ENCODE data around the gene EDNRA.

GRCh38 chr4:147487616-147488015 lies 6.7 kb downstream of the EDNRA start:
- TF ChIP-seq, protein P1, sequence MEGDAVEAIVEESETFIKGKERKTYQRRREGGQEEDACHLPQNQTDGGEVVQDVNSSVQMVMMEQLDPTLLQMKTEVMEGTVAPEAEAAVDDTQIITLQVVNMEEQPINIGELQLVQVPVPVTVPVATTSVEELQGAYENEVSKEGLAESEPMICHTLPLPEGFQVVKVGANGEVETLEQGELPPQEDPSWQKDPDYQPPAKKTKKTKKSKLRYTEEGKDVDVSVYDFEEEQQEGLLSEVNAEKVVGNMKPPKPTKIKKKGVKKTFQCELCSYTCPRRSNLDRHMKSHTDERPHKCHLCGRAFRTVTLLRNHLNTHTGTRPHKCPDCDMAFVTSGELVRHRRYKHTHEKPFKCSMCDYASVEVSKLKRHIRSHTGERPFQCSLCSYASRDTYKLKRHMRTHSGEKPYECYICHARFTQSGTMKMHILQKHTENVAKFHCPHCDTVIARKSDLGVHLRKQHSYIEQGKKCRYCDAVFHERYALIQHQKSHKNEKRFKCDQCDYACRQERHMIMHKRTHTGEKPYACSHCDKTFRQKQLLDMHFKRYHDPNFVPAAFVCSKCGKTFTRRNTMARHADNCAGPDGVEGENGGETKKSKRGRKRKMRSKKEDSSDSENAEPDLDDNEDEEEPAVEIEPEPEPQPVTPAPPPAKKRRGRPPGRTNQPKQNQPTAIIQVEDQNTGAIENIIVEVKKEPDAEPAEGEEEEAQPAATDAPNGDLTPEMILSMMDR (IDR thresholded peaks at IDR 0.05; ENCODE audit: low read depth, low read length, poor library complexity, severe bottlenecking), result no peak
- TF ChIP-seq EZH2phosphoT487 (IDR thresholded peaks at IDR 0.05; ENCODE audit: borderline replicate concordance, low read length), result no peak
